HG03432 (cell line): ENCODE measurements around the gene PSMB10.
"Not testable (repeated sequence)": the region's sequence is repeated elsewhere in the genome, so short reads cannot be mapped to it uniquely, and the experiment has no call there.

ENCODE experiments used
- ATAC-seq: cut with Tn5 transposase; IDR thresholded peaks from one replicate; pipeline ENCODE4 v1.9.1; 2021; ENCODE audit warnings: mild to moderate bottlenecking, moderate library complexity; ENCODE audit not compliant: unreplicated experiment

The PSMB10 gene

DNA sequence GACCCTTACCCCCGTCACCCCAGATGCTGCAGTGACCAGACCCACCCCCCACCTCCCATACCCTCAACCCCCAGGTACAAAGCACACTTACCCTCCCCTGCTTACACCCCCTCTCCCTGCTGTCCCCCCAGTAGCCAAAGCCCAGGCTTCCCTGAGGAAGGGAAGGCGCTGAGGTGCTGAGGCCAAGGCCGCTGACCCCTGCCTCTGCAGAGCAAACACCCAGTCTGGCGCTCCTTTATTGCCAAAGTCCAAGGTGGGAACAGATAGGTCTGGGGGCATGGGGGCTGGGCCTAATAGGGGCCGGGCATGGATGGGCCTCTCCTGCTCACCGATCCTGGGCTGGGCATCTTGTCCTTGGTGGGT, 6.6 kb upstream of the PSMB10 start:
- ATAC-seq = no peak

DNA sequence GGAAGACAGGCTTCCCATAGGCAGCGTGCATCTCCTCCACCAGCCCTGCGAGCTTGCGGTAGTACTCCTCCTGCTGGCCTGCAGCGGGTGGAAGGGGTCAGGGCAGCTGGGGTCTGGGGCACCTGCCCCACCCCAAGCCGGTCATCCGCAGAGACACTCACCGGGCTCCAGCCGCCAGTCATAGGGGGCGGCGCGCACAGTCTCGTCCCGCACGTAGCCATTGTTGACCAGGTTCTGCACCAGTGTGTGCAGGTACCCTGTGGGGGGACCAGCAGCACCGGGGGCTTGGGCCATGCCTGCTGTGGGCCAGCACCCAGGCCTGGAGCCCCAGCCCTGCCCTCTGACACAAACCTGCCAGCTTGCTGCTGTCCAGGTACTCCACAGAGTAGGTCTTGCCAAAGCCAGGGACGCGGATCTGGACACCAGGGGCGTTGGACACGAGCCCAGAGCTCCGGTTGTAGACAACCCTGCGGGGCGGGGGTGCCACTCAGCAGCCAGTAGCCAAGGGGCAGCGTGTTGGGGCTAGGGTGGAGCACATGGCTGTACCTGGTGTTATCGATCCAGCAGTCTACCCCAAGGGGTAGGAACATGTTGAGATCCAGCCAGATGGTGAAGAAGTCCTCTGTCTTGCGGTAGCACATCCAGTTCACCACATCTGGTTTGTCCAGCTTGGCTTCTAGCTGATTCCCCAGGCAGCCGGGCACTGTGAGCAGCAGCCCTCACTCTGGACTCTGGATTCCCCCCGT, 6.0 kb upstream of the PSMB10 start:
- no peak for ATAC-seq

DNA sequence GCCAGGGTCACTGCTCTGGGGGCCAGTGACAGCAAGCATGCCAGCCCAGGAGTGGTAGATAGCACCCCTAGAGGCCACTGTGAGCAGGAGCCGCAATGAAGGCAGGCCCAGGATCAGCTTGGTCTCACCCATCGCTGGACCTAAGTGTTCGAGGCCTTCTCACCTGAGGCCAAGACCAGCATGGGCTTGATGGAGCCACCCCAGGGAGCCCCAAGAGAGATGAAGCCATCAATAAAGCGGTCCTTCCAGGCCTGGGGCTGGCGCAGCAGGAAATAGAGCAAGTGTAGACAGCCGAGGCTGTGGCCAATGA, 5.5 kb upstream of the PSMB10 start:
- no peak for ATAC-seq

- ATAC-seq = no peak
Observed at GRCh38 chr16:67941469-67942199, 5.0 kb upstream of the PSMB10 start.

DNA sequence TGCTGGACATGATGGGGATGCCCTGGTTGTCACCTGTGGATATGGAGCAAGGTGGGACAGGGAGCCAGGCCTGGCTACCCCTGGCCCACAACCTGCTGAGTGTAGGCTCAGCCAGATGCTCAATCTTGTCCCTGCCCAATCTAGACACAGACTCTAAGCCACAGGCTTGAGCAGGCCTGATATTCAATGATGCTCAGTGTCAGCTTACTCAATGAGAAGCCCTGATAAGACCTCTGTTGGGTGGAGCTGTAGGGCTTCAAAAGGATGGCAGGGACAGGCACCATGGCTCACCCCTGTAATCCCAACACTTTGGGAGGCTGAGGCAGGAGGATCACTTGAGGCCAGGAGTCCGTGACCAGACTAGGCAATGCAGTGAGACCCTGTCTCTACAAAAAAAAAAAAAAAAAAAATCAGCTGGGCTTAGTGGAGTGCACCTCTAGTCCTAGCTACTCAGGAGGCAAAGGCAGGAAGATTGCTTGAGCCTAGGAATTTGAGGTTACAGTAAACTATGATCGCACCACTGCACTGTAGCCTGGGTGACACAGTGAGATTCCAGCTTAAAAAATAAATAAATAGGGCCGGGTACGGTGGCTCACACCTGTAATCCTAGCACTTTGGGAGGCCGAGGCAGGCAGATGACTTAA, 3.9 kb upstream of the PSMB10 start:
- no peak for ATAC-seq

GRCh38 chr16:67939507-67940445, 3.1 kb upstream of the PSMB10 start:
- ATAC-seq = no peak

- not testable (repeated sequence) for ATAC-seq
Observed at GRCh38 chr16:67937713-67938112, 1.1 kb upstream of the PSMB10 start.

- ATAC-seq = peak; percentile 58
Observed at GRCh38 chr16:67936880-67937605, 393 bp upstream of the PSMB10 start.

DNA sequence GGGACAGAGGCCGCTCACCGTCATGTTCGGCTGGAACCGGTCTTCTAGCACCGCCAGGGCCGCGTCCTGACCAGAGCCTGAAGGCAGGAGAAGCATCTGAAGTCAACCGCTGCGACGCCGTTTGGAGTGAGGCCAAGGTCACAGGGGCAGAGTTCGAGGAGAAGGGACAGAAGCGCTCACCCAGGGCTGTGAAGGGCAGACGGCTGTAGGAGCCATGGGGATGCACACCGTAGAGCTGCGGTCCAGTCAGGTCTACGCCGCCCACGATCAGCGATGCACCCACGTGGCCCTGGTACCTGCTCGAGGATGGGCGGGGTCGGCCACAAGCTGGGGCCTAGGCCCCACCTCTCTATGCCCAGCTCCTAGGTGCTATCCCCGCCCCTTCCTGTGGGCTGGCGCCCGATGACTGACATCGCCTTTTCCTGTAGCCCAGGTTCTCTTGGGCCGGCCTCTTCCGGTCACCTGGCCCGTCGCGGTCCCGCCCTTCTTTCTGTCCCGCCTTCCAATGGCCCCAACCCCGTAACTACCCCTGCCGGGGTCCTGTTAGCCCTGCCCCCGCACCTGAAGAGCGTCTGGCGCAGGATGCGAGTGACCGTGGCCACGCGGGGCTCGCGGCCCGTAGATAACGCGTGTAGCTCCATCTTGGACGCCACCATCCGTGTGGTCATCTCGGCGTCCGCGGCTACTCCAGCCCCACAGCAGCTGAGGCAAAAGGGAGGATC, 1.1 kb downstream of the PSMB10 start:
- peak; percentile 90 for ATAC-seq

DNA sequence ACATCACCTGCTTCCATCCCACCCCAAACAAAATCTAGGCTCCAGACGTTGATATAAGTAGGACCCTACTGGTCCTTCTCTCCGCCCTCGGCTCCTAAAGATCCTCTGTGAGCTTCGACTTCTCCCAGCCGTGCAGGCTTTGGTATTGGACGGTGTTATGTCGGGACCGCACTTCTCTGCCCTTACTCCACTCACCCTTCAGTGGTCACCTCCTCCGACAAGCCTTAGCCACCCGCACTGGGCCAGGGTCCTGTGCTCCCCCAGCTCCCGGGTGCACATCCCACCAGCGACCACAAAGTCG, 1.6 kb downstream of the PSMB10 start:
- ATAC-seq = no peak

DNA sequence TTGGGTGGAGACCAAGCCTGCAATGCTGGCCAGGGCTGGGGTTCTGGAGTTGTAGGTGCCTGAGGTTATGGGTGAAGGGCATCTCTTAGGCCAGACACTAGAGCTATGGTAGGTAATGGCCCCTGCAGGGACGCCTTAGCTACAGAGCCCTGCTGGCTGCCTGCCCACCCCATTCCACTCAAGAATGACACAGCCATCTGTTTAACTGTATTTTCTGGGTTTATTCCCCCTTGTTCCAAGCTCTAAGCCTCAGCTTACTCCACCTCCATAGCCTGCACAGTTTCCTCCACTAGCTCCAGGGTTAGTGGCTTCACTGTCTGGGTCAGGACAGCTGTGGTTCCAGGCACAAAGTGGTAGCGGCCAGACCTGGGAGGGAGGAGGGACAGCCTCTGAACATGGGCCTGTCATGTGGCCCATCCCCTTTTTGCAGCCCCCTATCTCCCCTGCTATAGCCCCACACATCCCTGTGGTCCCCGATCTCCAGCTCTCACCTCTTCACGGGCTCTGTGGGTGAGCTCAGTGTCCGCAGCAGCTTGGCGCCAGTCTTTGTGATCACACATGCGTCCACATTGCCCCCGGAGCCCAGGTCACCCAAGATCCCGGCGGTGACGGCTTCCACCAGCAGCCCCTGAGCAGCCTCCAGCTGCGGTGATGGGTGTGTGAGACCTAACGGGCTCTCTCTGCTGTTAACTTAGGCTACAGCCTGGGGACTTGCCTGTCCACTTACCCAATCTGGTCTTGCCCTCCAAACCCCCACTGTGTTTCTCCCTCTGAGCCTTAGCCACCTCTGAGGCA, 2.1 kb downstream of the PSMB10 start:
- ATAC-seq = no peak

DNA sequence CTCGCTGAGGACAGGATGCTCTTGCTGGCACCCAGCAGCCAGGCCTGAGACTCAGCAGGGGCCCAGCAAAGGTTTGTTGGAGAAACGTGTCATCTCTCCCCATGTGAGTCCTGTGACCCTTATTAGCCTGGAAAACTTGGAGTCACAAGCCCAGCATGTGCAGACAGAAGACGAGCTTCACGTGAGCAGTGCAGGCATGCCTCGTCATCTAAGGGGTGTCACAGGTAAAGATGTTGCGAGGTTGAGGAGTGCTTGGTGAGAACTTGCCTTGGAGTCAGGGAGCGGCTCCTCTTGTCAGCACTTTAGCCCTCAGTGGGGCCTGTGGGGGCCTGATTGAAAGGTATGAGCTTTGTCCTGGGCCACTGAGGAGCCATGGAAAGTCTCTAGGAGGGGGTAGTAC, 2.8 kb downstream of the PSMB10 start:
- no peak for ATAC-seq

- no peak for ATAC-seq
Observed at GRCh38 chr16:67932462-67932840, 4.2 kb downstream of the PSMB10 start.

DNA sequence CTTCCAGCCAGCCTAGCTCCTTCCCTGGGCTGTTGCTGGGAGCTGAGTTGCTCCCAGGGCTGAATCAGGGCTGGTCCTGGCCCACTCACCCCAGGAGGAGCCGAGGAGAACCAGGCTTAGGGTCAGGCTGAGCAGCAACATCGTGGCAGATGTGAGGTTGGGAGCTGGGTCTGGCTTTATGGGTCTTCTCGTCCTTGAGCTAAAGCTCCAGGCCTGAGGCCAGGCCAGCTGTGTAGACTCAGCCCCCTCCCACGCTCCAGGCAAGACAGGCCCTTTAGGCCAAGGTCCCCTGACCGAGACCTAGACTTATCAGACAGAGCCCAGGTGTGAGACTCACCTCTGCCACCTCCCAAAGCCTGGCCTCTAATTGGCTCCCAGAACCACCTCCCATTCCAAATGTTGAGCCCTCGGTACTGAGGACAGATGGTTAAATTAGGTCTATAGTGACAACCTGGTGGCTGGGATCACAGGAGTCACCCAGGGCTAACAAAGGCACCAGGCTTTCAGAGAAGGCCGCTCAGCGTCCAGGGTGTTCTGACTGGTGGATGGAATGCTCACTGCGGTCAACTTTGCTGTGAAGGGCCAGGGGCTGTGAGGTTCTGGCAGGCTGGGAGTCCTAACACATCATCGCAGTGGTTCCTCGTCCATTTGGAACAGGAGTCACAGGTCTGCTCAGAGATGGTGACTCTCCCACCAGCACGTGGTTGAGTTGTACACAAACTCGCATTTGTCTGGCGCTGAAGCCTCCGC, 4.8 kb downstream of the PSMB10 start, which contains the start of gene CTRL:
Gene CTRL, minus strand, starts transcription at position 151 of the 750 bp plus-strand sequence. Its CDS starts 10 bp downstream, at position 141.
- no peak for ATAC-seq

DNA sequence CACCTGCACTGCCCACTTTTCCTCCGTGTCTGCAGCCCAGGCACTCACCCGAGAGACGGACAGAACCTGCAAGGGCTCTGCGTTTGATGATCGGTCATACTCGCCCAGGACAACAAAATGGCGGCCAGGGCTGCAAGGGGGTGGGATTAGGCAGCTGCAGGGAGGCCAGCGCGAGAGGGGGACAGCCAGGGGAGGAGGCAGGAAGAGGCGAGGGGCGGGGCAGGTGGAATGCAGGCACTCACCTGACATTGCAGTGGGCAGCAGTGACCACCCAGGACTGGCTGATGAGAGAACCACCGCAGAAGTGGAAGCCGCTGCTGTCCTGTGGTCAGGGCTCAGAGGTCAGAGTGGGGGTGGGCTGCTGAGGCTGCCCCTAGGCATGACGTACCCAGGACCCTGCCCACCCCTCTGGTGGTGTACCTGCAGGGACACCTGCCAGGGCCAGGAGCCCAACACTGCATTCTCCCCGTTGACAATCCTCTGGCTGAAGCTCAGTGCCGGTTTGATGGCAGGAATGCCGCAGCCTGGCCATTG, 5.9 kb downstream of the PSMB10 start:
- no peak for ATAC-seq

- ATAC-seq = no peak
Observed at GRCh38 chr16:67930191-67930590, 6.5 kb downstream of the PSMB10 start.

DNA sequence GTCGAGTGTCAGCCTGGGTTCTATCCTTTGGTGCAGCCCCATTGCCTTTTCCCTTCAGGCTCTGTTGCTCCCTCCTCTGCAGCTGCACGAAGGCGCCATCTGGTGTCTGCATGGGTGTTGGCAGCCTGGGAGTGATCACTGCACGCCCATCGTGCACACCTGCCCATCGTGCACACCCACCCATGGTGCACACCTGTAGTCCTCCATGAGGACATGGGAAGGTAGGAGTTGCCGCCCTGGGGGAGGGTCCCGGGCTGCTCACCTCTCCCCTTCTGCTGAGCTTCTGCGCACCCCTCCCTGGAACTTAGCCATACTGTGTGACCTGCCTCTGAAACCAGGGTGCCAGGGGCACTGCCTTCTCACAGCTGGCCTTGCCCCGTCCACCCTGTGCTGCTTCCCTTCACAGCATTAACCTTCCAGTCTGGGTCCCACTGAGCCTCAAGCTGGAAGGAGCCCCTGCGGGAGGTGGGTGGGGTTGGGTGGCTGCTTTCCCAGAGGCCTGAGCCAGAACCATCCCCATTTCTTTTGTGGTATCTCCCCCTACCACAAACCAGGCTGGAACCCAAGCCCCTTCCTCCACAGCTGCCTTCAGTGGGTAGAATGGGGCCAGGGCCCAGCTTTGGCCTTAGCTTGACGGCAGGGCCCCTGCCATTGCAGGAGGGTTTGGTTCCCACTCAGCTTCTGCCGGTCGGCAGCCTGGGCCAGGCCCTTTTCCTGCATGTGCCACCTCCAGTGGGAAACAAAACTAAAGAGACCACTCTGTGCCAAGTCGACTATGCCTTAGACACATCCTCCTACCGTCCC, 7.9 kb downstream of the PSMB10 start:
- ATAC-seq = peak; percentile 60
